IMR-90 (cell line): ENCODE results near the gene LRRC58. TPM values are rescaled to one million over a fixed set of nuclear protein-coding genes. Genes with fewer than 3 reads are reported as not detected.
"Not testable (repeated sequence)": the region's sequence is repeated elsewhere in the genome, so short reads cannot be mapped to it uniquely, and the experiment has no call there.

ENCODE experiments used
- ATAC-seq: fragments of 200-7000 bp; cut with Tn5 transposase; 2 replicates; pipeline ENCODE4 v1.9.1; 2020; ENCODE audit warnings: low read depth, mild to moderate bottlenecking, moderate library complexity
- BruUV-seq: library from RNA; stranded (reverse); fragments of 400-500 nt; replicated peaks from 2 replicates; lab custom pipeline; 2021; lab: Mats Ljungman, UMichigan
- CTCF ChIA-PET: fragments of 300-600 bp; formaldehyde crosslinking; extraction: SDS; loops from one replicate; lab custom pipeline; 2021; ENCODE audit warnings: antibody characterized with exemption; lab: Yijun Ruan, JAX
- POLR2A ChIA-PET: fragments of 300-600 bp; sonication (Branson Sonifier 250); formaldehyde crosslinking; loops from one replicate; lab custom pipeline; 2022; ENCODE audit warnings: antibody characterized with exemption; ENCODE audit not compliant: unreplicated experiment; lab: Charles Lee
- DNase-seq: peaks from one replicate; pipeline ENCODE4 v3.0.0; 2013
- H2AFZ ChIP-seq: replicated peaks from 2 replicates; pipeline ENCODE3; 2013; ENCODE audit warnings: low read length, mild to moderate bottlenecking; ENCODE audit not compliant: poor library complexity
- H2AK5ac ChIP-seq: 2 replicates; pipeline ENCODE4 v1.6.1; 2013; ENCODE audit warnings: low read depth, low read length, inconsistent platforms
- H2AK9ac ChIP-seq: replicated peaks from 2 replicates; pipeline ENCODE3; 2013; ENCODE audit warnings: mild to moderate bottlenecking, low read depth, low read length, moderate library complexity; ENCODE audit not compliant: poor library complexity
- H2BK120ac ChIP-seq: 2 replicates; pipeline ENCODE4 v1.6.1; 2013; ENCODE audit warnings: low read depth, low read length, inconsistent platforms
- H2BK15ac ChIP-seq: 3 replicates; pipeline ENCODE4 v1.6.1; 2013; ENCODE audit warnings: low read depth, low read length, inconsistent platforms
- H2BK20ac ChIP-seq: 2 replicates; pipeline ENCODE4 v1.6.1; 2013; ENCODE audit warnings: low read depth, mild to moderate bottlenecking, inconsistent platforms, low read length, moderate library complexity
- H2BK5ac ChIP-seq: 2 replicates; pipeline ENCODE4 v1.6.1; 2013; ENCODE audit warnings: mild to moderate bottlenecking, low read depth, low read length, inconsistent platforms; ENCODE audit not compliant: poor library complexity, severe bottlenecking
- H3K14ac ChIP-seq: replicated peaks from 2 replicates; pipeline ENCODE4 v1.6.1; 2013; ENCODE audit warnings: low read depth, low read length, inconsistent platforms
- H3K18ac ChIP-seq: 2 replicates; pipeline ENCODE4 v1.6.1; 2013; ENCODE audit warnings: low read depth, low read length, control low read depth
- H3K23ac ChIP-seq: 2 replicates; pipeline ENCODE4 v1.6.1; 2013; ENCODE audit warnings: low read depth, low read length, inconsistent platforms
- H3K27ac ChIP-seq: 2 replicates; pipeline ENCODE4 v1.5.1; 2013; ENCODE audit warnings: mild to moderate bottlenecking, control low read depth, low read length; ENCODE audit not compliant: insufficient read depth
- H3K27me3 ChIP-seq: 2 replicates; pipeline ENCODE4 v1.6.1; 2013; ENCODE audit warnings: low read length; ENCODE audit not compliant: control insufficient read depth, insufficient read depth
- H3K36me3 ChIP-seq: 2 replicates; pipeline ENCODE4 v1.6.1; 2013; ENCODE audit warnings: low read length, mixed read lengths; ENCODE audit not compliant: control insufficient read depth, insufficient read depth
- H3K4ac ChIP-seq: 2 replicates; pipeline ENCODE4 v1.6.1; 2013; ENCODE audit warnings: low read depth, low read length, inconsistent platforms
- H3K4me1 ChIP-seq: 2 replicates; pipeline ENCODE4 v1.6.1; 2013; ENCODE audit warnings: low read length, mixed read lengths; ENCODE audit not compliant: control insufficient read depth, insufficient read depth
- H3K4me2 ChIP-seq: 2 replicates; pipeline ENCODE4 v1.6.1; 2013; ENCODE audit warnings: low read depth, mild to moderate bottlenecking, control low read depth, low read length, moderate library complexity
- H3K4me3 ChIP-seq: 2 replicates; pipeline ENCODE4 v1.5.1; 2013; ENCODE audit warnings: low read depth, mild to moderate bottlenecking, control low read depth, low read length, moderate library complexity; ENCODE audit not compliant: insufficient read depth
- H3K56ac ChIP-seq: 2 replicates; pipeline ENCODE4 v1.6.1; 2013; ENCODE audit warnings: low read length, inconsistent platforms; ENCODE audit not compliant: insufficient read depth; ENCODE audit errors: extremely low read depth
- H3K79me1 ChIP-seq, 2 experiments: 2 replicates each; pipeline ENCODE4 v1.6.1; 2013; ENCODE audit warnings: low read length in 2 of 2, inconsistent platforms in 1 of 2, low read depth in 1 of 2
- H3K9ac ChIP-seq: 2 replicates; pipeline ENCODE4 v1.6.1; 2013; ENCODE audit warnings: low read depth, low read length, control low read depth
- H3K9me1 ChIP-seq: 2 replicates; pipeline ENCODE4 v1.6.1; 2013; ENCODE audit warnings: low read length, inconsistent platforms; ENCODE audit not compliant: insufficient read depth
- H3K9me3 ChIP-seq: 2 replicates; pipeline ENCODE4 v1.6.1; 2013; ENCODE audit warnings: low read length; ENCODE audit not compliant: control insufficient read depth, insufficient read depth
- H4K20me1 ChIP-seq: 2 replicates; pipeline ENCODE4 v1.6.1; 2013; ENCODE audit warnings: low read length, inconsistent platforms; ENCODE audit not compliant: insufficient read depth
- H4K5ac ChIP-seq: 2 replicates; pipeline ENCODE4 v1.6.1; 2013; ENCODE audit warnings: mild to moderate bottlenecking, low read depth, low read length, control low read depth
- H4K8ac ChIP-seq, 2 experiments: 2 replicates each; pipeline ENCODE4 v1.6.1; 2013; ENCODE audit warnings: low read depth in 2 of 2, low read length in 2 of 2, control low read depth in 1 of 2, inconsistent platforms in 1 of 2
- H4K91ac ChIP-seq: 2 replicates; pipeline ENCODE4 v1.6.1; 2013; ENCODE audit warnings: low read depth, low read length, inconsistent platforms; ENCODE audit not compliant: insufficient read depth
- MAFK ChIP-seq: IDR thresholded peaks from 2 replicates; pipeline ENCODE4 v1.6.1; 2012; ENCODE audit warnings: low read depth, low read length, improper control_type of control experiment
- RFX5 ChIP-seq: IDR thresholded peaks from 2 replicates; pipeline ENCODE4 v1.8.0; 2012; ENCODE audit warnings: low read depth, mild to moderate bottlenecking, low read length, moderate library complexity
- WGBS, 2 experiments: methylation state at CpG; one replicate each; pipeline versions ENCODE4 v1.1.5 to v1.1.7; 2013; ENCODE audit warnings: missing lambda C conversion rate in 2 of 2; ENCODE audit not compliant: insufficient read length in 1 of 2; ENCODE audit errors: extremely low coverage in 2 of 2; 5-methylcytosine and 5-hydroxymethylcytosine counted together
- dilution Hi-C: fragments of 300-500 bp; cut with HindIII; formaldehyde crosslinking; loops from one replicate; pipeline ENCODE4 v1.14.3; 2018; ENCODE audit warnings: low sequenced_read_pairs; ENCODE audit not compliant: unreplicated experiment
- in situ Hi-C: fragments of 300-500 bp; cut with MboI; formaldehyde crosslinking; loops from 3 replicates; pipeline ENCODE4 v1.14.3; 2019; ENCODE audit warnings: low sequenced_read_pairs, inconsistent platforms, mixed read lengths
- intact Hi-C: fragments of 100-400 bp; cut with micrococcal nuclease; formaldehyde crosslinking; loops from 2 replicates; pipeline ENCODE4 v1.10.0; 2022
- polyA plus RNA-seq, 3 experiments: library from polyadenylated mRNA; depleted of rRNA; stranded (reverse); fragments of >200 nt; gene quantifications; 2 replicates each; pipeline ENCODE4 v1.2.3, GENCODE V29; 2012; ENCODE audit warnings: low replicate concordance in 1 of 3
- total RNA-seq: library from RNA; depleted of rRNA; stranded (reverse); fragments of >200 nt; gene quantifications from 2 replicates; pipeline ENCODE4 v1.2.3, GENCODE V29; 2012

LRRC58 gene
- total and polyA plus RNA-seq, 2 of the 4 experiments (the other 2 are of a cell fraction): 5.0 to 13.4 TPM

- Histone ChIP-seq H2BK120ac (no peak overlapping the region), H3K36me3 (peaks cover 5% of the 10 kb centered on the region; the same call in 1 of the 2 replicates), H2BK15ac (no peak overlapping the region), H3K18ac (no peak overlapping the region), H4K20me1 (no peaks in the 10 kb centered on the region), H3K4me2 (no peak overlapping the region), H3K4me3 (no peak overlapping the region), H2AK9ac (no peak overlapping the region), H4K8ac (no peak overlapping the region), H3K27ac (no peak overlapping the region), H3K27me3 (no peaks in the 10 kb centered on the region), H3K79me1 (no peaks in the 10 kb centered on the region), H3K9ac (no peak overlapping the region), H3K56ac (no peak overlapping the region), H4K5ac (no peak overlapping the region), H3K4ac (no peak overlapping the region), H2BK5ac (no peak overlapping the region), H3K14ac (no peak overlapping the region), H4K91ac (no peak overlapping the region), H3K23ac (no peak overlapping the region), H3K4me1 (no peaks in the 10 kb centered on the region), H2AK5ac (no peak overlapping the region), H3K9me1 (no peaks in the 10 kb centered on the region), H3K9me3 (no peaks in the 10 kb centered on the region), H2AFZ (no peak overlapping the region), H2BK20ac (no peak overlapping the region)
- WGBS, 2 experiments: no CpG with 5 or more reads among the region's 1 CpG
- no TSS peak for BruUV-seq
- ATAC-seq: 0 out of 2 replicates have a peak, but pooled peaks have one; percentile 29
- ChIA-PET POLR2A (no interaction called here), CTCF (no interaction called here)
- dilution Hi-C loops (no loop called here), in situ Hi-C loops (no loop called here), intact Hi-C loops (no loop called here)
- peak; percentile 54 for TF ChIP-seq MAFK
- TF ChIP-seq RFX5: no peak
- peak; percentile 39 for DNase-seq
Measured at GRCh38 chr3:120324190-120324589, 25.0 kb downstream of the LRRC58 start.

GRCh38 chr3:120323761-120324160, 25.4 kb downstream of the LRRC58 start:
- H3K79me1 ChIP-seq, H3K23ac ChIP-seq, POLR2A ChIA-PET, H2AK9ac ChIP-seq, H4K5ac ChIP-seq, H2BK120ac ChIP-seq, in situ Hi-C loops, H3K4me3 ChIP-seq, H3K56ac ChIP-seq, H4K20me1 ChIP-seq, H3K9ac ChIP-seq, H3K27ac ChIP-seq, H3K27me3 ChIP-seq, H4K8ac ChIP-seq, H3K36me3 ChIP-seq, H3K14ac ChIP-seq, H2BK5ac ChIP-seq, H3K4me2 ChIP-seq, dilution Hi-C loops, intact Hi-C loops, H3K4ac ChIP-seq, CTCF ChIA-PET, H3K9me1 ChIP-seq, BruUV-seq, H2AK5ac ChIP-seq, H2BK20ac ChIP-seq, H3K18ac ChIP-seq, H3K9me3 ChIP-seq, H2AFZ ChIP-seq, H4K91ac ChIP-seq, ATAC-seq, H2BK15ac ChIP-seq, H3K4me1 ChIP-seq: not testable (repeated sequence)
- no CpG with 5 or more reads among the region's 4 CpGs for WGBS, 2 experiments
- DNase-seq: peak; percentile 6
